ENCODE results near the gene GZF1.

GZF1 gene

GRCh38 chr20:23410916-23411695, 49.1 kb downstream of the GZF1 start:
- no peak for DNase-seq

GRCh38 chr20:23412026-23412425, 50.0 kb downstream of the GZF1 start:
- no peak for DNase-seq

- DNase-seq: no peak
Measured at GRCh38 chr20:23413862-23414422, 52.0 kb downstream of the GZF1 start.

- DNase-seq: no peak
Measured at GRCh38 chr20:23414526-23415188, 52.7 kb downstream of the GZF1 start.

- DNase-seq: no peak
Measured at GRCh38 chr20:23415555-23415954, 53.6 kb downstream of the GZF1 start.

DNA sequence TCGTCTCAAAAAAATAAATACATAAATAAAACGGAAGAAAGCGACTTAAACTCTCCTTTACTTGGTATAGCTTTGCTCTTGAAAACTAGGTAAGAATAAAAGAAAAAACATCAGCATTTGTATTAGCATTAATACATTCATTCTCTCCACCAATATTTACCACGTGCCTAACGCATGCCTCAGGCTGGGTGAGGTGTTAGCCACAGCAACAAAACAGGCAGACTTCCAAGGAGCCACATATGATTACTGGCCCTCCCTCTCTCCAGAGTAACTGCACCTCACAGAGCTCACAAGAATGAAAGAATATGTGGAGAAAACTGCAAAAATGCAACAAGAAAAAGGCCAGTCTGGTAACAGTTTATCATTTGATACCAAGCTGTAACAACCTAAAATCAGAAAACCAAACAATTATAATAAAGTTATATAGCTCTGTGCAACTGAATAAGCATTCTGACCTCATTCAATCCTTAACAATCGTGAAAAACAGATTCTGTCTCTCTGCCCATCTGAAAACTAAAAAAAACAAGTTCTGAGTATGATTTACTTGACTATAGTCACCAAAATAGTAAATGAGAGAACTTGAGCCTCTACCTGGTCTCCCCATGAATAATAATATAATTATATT, 54.1 kb downstream of the GZF1 start:
- DNase-seq: no peak

DNA sequence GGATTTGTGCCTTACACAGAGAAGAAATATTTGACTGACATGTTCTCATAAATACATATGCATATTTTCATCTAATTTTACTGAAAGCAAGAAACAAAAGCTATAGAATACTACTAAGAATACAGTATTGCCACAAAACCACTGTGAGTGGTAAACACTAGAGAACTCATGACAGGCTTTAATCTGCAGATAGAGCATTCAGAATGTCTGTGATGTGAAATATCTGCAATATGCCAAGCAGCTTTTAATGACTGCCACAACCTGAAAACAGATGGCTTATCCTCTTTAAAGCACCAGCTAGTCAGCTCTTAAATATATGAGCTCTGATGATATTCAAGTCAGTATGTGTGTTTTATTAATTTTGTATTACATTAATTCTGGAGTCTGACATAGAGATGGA, 55.9 kb downstream of the GZF1 start:
- DNase-seq: no peak

DNA sequence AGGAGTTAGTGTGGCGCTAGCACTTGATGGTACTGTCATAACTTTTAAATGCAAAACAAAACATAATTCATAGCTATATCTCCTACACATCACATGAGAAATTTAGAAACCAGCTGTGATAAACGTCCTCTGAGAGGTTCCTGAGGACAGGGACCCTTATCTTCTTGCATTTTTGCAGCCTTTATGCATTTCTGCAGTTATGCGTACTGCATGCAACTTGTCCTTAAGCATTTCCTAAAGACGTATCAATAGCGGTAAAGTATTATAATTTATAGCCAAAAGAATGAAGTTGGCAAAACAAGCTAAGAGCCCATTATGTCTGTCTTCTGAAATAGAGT, 57.6 kb downstream of the GZF1 start:
- DNase-seq: no peak

DNA sequence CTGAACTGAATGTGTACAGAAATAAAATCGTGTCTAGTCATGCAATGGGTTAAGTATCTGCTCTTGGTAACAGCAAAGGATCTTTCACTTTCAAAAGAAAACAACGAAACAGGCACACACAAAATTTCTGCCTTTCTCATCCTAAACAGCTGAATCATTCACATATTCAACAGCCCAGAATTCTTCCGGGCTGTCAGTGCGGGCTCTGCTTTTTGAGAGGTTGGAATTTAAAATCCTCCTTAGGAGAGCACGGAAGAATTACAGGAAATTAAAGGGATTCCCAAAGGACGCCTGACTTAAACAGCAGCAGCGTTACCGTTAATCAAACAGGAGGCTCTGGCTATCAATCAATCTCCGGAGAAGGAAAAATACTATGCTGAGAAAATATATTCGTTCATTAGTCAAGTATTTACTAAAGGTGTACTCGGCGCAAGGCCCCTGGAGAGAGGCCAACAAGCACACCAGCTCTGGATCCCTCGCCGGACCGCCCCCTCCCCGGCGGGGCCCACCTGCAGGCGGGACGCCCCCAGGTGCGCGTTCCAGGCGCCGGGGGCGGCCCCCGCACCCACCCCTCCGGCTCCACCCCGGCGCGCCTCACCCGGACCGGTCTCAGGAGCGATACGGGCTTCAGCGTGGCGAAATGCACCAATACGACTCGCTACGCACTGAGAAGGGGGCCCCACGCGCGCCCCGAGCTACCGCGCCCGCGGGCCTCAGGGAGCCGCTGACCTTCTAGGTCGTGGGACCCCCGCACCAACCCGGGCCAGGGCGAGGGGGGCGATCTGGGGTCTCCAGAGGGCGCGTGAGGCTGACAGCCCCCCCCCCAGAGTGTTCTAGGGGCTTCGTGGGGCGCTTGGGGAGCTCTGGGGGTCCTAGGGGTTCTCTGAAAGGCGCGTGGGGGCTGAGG, 58.3 kb downstream of the GZF1 start:
- peak; percentile 66 for DNase-seq

DNA sequence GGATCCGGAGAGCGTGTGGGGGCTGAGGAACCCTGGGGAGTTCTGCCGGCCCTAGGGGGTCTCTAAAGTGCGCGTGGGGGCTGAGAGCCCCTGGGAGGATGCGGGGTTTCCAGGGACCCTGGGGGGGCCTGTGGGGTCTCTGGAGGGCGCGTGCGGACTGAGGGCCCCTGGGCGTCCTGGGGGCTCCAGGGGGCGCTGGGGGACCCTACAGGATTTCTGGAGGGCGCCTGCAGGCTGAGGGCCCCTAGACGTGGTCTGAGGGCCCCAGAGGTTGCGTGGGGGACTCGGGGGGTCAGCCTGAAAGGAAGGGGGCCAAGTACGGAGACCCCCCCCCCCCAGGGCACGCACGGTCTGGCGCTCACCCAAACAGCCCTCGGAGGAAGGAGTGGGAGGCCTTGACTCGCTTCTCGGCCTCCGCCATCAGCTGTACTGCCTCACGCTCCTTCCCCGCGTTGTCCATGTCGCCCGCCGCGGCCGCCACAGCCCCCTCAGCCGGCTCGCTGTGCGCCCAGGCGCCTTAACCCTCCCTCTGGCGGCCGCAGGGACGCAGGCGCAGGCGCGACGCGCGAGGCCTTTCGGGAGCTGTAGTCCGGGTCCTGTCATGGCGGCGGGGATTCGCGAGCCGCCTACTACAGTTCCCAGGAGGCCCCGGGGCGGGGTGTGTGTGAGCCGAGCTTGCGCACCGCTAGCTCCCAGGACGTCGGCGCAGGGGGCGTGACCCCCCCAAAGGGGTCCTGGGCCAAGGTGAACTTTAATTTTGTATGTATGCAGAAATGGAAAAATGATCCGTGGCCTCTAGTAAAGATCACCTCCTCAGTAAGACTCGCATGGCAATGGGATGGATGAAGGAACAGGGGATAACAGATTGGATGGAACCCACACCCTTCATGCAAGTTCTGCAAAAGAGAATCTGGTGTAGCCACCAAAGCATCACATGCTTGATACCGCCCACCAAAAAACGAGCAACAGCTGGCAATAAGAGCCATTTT, 59.3 kb downstream of the GZF1 start, which contains the start of gene NAPB:
TSS of gene NAPB (minus strand) at position 546 of the 989 bp plus-strand sequence. CDS start at position 460, 86 bp downstream.
- peak; percentile 98 for DNase-seq
